OCI-M2 (cell line): ENCODE data around the gene MEN1.

Source experiments
- DNase-seq: peaks from one replicate; lab custom pipeline; 2025; ENCODE audit not compliant: unreplicated experiment; lab: John Stamatoyannopoulos, UW

MEN1 gene

DNA sequence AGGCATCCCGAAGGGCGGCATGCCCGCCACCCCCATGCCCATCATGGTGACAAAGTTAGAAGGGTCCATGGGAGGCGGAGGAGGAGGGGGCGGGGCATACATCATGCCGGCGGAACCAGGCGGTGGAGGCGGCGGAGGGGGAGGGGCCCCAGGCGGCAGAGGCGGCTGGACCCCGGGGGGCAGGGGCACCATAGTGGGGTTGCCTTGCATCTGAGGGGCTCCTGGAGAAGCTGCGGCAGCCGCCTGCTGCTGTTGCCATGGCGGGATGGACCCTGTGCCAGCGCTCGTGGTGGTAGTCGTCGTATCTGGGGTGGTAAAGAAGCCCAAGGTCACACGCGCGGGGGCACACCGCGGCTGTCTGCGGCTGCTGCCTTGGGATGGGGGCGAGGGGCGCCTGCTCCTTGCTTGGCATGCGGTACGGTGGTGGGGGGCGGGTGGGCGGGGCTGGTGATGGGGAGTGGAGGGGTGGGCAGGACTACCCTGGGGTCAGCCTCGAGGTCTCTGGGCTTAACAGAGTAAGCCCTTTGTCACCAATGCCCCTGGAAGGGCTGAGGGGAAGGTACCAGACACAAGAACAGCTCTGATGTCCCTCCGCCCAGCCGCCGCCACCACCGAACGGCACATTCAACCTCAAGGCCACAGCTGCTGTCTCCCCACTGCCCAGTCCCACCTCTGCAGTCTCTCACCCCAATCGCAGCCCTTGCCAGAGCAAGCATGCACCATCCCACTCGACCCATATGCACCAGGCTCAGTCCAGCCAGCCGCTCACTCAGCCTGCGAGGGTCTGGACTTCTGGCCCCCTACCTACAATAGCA, 44.3 kb downstream of the MEN1 start:
- no peak for DNase-seq

DNA sequence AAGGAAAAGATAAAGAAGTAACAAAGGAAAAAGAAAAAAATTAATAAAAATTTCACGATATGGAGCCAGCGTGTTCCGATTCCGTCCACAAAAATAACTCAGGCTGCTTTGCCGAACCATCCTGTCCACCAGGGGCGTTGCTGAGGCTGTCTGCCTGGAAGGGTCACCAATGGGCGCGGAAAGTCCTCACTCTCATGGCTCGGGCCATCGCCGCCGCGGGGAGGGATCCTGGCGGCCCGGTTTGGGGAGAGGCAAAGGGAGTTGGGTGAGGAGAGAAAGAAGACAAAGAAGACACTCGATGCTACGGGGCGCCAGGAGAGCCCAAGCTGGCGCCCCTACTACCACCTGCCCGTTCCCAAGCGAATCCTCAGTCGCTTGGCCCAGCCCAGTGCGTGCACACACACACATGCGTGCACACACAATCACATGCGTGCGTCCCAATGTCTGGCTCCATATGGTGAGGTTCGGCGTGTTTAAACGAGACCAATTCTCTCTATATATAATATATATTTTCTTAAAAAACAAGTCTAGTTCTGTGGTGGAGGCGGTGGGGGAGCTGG, 45.0 kb downstream of the MEN1 start:
- DNase-seq = no peak

DNA sequence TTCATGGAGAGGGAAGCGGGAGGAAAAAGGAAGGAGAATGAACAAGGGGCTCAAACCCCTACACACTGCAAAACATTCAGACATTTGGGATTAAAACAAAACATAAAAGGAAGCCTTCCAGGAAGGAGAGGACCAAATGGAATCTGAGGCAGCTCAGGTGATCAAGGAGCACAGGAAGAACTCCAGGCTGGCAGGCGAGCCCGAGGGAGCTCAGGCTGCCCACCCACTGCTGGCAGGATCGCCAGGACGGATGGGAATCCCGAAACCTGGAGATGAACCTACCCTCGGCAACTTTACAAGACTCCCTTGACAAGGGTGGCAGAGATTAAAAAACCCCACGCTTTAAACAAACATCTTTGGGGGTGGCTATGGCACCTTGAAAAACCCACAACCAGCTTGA, 45.6 kb downstream of the MEN1 start:
- no peak for DNase-seq

DNA sequence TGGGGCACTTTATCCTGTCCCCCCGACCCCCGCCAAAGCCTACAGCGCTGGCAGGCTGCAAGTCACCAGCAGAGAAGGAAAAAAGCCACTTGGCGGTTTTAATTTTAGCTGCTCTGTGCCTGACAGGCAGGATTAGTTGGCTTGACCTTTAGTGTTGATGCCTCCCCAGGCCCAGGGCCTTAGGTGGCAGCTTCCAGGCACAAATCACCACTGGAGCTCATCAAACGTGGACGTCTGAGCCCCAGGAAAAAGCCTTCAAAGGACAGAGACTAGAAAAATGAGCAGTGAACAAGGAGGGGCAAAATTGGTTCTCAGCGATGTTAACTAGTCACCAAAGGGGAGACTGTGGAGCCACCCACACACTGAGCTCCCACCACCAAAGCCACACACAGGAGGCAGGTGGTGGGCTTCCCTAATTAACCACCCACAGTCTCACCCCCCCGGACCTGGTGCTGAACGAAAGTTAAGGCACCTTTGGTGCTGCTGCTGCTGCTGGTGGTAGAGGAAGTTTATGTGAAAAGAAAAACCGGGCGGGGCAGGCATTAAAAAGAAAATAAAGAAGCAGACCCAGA, 46.2 kb downstream of the MEN1 start:
- no peak for DNase-seq

DNA sequence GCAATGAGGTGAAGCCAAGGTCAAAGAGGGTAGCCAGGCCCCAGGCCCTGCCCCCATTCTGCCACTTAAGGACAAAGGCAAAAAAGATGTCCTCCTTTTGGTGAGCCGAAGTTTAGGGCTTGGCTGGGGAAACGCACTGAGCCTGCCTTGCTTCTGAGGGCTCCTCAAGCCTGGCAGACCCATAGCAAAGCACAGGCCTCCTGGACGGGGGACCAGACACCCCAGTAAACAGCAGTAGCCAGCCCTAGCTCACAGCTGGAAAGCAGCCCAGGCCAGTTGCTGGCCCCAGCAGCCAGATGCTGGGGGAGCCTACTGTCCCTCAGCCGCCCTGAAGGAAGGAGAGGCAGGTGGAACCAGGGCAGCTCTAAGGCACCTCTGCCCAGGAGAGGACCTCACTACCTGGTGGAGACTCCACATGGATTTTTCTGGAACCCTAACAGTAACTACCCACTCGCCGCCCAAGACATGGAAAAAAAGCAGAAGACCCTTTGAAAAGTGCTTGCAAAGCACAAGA, 46.8 kb downstream of the MEN1 start:
- no peak for DNase-seq

DNA sequence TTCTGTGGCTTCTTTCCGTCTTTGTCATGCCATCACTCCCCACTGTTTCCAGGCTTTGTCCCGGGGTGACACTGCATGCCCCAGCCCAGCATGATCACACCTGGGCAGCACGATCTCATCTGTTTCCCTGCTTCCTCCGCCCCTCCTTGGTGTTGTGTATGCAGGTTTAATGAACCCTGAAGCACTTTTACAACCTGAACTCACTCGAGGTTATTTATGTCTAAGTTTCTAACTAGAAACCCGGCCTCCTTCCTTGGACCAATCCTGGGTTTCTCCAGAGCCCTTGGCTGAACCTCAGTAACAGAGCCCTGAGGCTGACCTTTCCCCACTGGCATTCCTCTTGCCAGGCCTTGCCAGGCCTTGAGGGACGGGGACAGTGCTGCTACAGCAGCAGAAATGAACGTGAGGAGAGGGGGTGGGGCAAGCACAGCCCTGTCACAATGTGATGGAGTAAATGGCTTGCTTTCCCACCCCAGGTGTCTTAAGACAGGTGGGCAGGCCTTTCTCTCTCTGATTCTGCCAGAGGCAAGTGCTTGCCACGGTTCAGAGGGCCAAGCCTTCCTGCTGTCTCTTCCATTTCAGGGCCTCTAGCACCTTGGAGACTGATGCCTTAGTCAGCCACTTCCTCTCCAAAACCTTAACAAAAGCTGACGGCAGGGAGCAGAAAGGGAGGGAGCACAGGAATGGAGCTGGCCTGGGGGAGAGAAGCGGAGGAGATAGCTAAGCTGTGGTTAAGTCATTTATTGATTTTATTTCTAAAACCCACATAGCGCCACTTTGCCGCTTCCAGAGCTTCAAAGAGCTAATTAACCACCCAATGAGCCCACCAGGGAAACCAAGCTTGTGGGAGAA, 47.5 kb downstream of the MEN1 start:
- no peak for DNase-seq

DNA sequence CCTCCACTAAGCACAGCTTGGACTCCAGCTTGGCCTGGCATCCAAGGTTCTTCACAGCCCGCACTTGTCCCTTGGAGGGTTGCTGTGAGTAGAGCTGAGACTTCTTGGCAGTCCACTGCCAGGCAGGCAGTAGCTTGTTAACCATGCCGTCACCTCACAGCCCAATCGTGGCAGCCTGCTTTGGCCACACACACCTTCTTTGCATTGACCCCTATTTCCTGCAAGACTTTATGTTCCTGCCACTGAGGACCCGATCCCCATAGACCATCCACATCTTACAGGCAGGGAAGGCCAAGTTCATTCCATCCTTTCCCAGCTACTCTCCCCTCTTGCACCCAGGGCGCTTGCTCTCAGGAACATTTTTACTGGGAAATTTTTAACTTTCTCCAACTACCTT, 48.1 kb downstream of the MEN1 start:
- DNase-seq = no peak

DNA sequence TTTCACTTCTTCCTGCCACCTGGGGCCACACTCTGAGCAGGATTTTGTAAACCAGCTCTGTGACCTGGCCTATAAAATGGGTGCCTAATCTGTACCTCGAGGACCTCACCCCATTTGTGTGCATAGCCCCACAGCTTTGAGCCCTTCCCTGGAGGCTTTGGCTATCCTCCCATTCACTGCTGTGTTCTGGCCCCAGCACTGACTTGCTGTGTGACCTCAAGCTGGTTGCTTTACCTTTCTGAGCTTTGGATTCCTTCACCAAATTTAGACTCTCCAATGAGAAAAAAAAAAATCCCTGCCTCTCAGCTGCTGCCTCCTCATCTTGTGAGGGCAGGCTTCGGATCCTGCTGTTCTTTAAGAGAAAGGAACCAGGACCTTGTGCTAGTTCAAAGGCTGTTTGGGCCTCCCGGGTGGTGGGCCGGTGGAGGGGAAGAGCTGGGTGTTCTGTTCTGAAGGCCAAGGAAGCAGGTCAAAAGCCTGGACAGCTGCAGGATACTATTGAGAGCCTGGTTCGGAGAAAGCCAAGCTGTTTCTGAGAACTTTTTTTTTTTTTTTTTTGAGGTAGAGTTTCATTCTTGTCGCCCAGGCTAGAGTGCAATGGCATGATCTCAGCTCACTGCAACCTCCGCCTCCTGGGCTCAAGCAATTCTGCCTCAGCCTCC, 49.5 kb downstream of the MEN1 start:
- no peak for DNase-seq

DNA sequence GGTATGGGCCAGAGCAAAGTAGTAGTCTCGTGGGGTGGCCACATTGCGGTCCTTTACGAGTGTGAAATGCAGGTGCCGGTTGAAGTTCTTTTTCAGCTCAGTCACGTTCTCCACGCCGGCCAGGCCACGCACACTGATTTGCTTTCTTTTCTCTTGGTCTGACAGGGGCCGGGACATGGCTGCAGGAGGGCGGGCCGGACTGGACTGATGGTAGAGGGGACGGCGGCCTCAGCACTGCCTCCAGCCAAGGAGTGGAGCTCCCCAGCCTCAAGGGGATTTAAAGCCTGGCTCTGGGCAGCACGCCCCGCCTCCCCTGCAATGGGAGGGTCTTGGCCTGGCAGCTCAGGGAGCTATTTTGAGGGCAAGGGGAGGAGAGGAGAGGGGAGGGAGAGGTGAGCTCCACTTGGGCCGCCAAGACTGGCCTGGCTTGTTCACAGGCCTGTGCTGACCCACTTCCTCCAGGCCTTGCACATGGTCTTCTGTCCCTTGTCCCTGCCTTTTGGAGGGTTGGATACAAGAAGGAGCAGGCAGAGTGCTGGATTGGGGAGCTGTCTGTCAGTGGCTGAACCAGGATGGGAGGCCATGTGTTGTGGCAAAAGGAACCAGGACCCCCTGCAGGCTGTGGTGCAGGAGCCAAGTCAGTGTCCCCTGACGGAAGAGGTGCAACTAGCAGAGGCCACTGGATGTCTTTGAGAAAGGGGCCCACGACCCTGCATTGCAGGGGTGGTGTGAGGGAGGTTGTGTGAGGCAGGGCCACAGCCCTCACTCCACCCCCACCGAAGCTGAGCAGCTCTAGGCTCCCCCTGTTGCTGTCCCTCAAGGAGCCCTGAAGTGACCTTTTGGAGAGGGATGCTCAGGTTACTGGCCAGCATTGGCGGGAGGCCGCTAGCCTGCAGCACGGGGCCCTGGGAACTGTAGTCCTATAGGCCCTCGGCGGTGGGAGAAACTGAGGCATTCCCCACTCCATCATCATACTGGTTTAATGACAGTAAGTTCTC, 50.3 kb downstream of the MEN1 start, which contains the start of gene PYGM:
Gene PYGM, minus strand, starts transcription at position 253 of the 998 bp plus-strand sequence. Its CDS starts 76 bp downstream, at position 177.
- DNase-seq = no peak

DNA sequence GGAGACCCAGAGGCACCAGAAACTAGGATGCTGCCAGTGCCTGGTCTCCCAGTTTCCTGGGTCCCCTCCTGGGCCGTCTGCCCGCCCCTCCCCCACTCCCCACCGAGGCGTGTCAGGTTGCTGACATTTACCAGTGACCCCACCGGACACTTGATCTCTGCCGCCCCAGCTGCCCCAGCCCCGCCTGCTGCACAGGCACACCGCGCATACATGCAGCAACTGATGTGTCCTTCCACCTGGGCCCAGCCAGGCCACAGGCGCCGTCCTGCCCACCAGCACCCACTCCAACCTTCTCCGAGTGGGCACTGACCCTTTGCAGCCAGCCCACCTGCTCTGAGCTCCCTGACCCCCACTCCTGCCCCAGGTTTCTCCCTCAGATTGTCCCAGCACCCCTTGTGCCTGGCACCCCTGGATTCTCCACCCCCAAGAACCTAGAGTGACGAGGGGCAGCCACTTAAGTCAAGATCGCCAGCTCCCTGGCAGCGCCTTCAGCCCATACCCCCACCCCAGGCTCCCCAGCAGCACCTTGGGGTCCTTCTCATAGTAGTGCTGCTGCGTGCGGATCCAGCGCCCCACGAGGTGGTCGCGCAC, 51.1 kb downstream of the MEN1 start:
- no peak for DNase-seq

DNA sequence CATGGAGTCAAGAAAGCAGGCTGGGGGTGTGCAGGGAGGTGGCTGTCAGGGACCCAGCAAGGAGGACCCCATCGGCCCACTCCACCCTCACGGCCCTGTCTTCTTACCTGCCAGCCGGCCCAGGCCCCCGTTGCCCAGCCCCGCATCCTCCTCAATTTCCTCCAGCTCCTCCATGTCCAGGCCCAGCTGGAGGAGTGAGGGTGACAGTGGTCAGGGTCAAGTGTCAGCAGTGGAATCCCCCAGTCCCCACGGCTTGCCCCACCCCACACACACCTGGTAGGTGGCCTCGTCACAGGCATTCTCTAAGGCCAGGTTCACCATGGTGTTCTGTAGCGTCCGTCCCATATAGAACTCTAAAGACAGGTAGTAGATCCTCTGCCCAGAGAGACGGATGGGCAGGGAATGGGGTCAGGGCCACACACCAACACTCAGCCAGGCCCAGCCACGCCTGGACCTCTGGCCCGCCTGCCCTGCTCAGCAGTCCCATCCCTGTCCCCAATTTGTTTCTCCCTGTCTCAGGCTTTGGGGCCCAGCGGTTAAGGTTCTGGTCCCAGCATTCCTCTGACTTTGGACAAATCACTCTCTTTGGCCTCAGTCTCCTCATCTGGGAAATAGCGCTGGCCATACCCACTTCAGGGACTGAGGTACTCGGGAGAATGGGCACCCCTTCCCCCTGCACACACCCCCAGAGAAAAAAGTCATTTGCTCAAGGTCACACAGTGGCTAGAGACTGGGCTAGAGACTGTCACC, 51.8 kb downstream of the MEN1 start:
- no peak for DNase-seq

DNA sequence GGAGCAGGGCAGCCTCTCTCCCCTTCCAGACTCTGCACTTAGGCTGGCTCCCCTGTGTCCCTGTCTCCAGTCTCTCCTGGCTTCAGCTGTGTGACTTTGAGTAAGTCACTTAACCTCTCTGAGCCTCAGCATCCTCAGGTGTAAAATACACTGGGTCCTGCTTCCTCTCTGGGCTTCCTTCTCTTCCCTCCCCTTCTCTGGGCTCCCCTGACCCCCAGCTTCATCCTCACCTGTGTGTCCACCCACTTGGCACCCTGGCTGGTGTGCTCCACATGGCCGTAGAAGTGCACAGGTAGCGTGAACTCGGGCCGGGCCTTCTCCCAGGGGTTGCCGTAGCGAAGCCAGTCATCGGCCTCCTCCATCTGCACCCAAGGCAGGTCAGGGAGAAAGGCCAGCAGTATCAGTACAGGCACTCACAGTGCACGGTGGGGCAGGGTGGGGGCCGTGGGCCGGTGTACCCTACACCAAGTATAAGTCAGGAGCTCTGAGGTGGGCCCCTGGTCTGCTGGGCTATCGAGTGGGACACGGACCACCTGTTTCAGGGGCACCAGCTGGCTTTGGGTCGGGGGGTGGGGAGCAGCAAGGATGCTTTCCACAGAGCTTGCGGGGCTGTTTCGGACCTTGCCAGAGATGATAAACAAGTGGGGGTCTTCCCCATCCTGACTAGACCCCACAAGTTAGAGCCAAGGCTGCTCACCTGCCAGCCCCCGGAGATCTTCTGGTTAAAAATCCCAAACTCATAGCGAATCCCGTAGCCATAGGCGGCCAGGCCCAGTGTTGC, 52.6 kb downstream of the MEN1 start:
- no peak for DNase-seq

DNA sequence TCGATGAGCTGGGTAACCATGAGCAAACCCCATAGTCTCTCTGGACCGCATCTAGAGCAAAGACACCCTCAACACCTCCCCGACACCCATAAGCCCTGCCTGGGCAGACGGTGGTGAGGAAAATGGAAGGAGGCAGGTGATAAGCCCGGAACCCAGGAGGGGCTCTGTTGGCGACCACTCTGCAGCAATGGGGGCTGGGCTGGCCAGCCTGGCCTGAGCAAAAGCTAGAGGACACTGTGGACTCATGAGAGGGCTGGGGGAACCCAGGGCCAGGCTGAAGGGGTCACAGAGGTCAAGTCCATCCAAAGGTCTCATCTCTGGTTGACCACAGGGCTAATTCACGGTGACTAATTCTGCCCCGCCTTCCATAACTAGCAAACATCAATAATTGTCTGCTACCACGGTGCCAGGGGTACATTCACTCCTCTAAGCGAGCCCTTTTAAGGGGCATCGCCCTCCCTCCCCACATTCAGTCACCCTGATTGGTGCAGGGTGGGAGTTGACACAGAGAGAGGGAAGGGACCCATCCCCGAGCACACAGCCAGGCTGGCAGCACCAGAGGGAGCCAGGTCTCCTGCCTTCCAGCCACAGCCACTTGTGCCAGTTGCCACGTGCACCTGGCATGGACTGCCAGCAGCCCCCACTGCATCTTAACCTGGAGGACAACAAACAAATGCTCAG, 54.5 kb downstream of the MEN1 start:
- no peak for DNase-seq

DNA sequence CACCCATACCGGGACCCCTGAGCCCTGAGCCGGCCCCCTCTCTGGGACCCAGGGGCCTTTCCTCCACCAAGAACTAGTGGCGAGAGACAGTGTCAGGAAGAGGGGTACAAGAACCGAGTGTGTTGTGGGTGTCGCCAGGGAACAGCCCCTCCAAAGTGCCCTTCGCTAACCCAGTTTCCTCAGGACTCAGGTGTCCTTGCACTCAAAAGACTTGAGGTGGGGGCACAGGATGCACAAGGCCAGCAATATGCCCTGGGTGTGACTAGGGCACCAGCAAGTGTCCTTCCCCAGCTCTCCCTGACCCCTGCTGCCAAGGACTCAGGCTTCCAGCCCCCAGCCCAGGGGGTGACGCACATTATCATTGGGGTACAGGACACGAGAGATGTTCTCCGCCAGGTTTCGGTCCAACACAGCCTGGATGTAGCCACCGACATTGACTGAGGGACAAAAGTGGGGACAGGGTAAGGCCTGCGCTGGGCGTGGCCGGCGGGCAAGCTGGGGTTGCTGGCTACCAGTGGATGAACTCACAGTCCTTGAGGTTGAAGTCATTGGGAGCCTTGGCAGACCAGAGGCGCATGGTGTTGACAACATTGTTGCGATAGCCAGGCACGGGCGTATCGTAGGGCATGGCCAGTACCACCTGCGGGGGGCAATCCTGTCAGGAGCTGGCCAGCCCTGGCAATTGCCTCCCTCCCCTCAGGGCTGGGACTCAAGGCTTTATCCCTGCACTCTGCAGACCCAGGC, 55.3 kb downstream of the MEN1 start:
- DNase-seq = no peak

DNA sequence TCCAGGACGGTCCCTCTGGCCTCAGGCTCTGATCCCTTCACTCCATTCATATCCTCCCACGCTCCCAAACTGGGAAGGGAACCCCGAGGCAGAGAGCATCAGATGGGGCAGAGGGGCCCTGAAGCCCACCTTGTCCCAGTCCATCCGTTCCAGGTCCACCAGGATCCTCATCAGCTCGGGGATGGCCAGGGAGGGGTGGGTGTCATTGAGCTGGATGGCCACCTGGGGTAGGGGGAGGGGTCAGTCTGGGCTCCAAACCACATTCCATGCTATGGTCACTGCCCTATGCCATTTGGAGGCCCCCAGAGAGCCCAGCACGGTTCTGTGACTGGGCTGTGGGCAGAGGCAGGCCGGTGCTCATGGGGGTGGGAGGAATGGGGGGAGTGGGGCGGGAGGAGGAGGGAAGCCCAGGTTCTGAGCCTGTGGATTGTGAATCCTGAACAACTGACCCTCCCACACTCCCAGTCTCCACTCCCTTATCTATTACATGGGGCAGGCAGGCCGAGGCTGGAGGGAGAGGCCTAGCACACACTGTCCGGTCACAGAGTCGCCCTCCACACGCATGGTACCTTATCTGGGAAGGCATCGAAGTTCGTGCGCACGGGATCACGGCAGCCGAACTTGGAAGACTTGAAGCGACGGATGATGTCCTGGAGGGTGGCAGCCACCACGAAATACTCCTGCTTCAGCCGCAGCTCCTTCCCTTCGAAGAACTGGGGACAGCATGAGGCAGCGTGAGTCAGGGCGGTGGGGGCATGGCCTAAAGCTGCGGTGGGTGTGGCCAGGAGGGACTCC, 56.0 kb downstream of the MEN1 start:
- DNase-seq = no peak
